Endothelial cell (in vitro differentiated cells): ENCODE results near the gene RCOR1. TPM values are rescaled to one million over a fixed set of nuclear protein-coding genes. Genes with fewer than 3 reads are reported as not detected.
A peak's percentile ranks its signal among the peaks of the same experiment; 100 is the strongest.

Source experiments
- DNase-seq: peaks from one replicate; pipeline ENCODE4 v3.0.0; 2021; ENCODE audit warnings: low spot score
- H3K27ac Mint-ChIP-seq: one replicate; pipeline ENCODE4 v1.8.0; 2021; ENCODE audit warnings: mixed read lengths, inconsistent platforms; ENCODE audit not compliant: unreplicated experiment
- H3K27me3 Mint-ChIP-seq: one replicate; pipeline ENCODE4 v1.8.0; 2021; ENCODE audit warnings: mild to moderate bottlenecking, moderate library complexity, mixed read lengths, inconsistent platforms; ENCODE audit not compliant: unreplicated experiment
- H3K36me3 Mint-ChIP-seq: one replicate; pipeline ENCODE4 v1.8.0; 2021; ENCODE audit warnings: mild to moderate bottlenecking, low read depth, mixed read lengths, inconsistent platforms; ENCODE audit not compliant: unreplicated experiment
- H3K4me1 Mint-ChIP-seq: one replicate; pipeline ENCODE4 v1.8.0; 2021; ENCODE audit warnings: mild to moderate bottlenecking, mixed read lengths, inconsistent platforms; ENCODE audit not compliant: unreplicated experiment
- H3K4me3 Mint-ChIP-seq: one replicate; pipeline ENCODE4 v1.8.0; 2021; ENCODE audit warnings: mild to moderate bottlenecking, mixed read lengths, inconsistent platforms; ENCODE audit not compliant: unreplicated experiment
- H3K9me3 Mint-ChIP-seq: one replicate; pipeline ENCODE4 v1.8.0; 2021; ENCODE audit warnings: mixed read lengths, inconsistent platforms; ENCODE audit not compliant: unreplicated experiment
- total RNA-seq: library from RNA; stranded (reverse); fragmentation: NEBNext Ultra II Directional; extraction: Animal tissue kit (Norgen Biotek cat#: 25700); gene quantifications from one replicate; pipeline ENCODE4 v1.2.1, GENCODE V29; 2021; ENCODE audit not compliant: unreplicated experiment
- TF ChIP-seq, protein P1 (sequence below): fragments of 200-600 bp; sonication (generic); IDR thresholded peaks from one replicate; pipeline ENCODE4 v1.5.0; 2021; ENCODE audit warnings: antibody characterized with exemption; ENCODE audit not compliant: unreplicated experiment

Gene RCOR1
- total RNA-seq, 1 donor from 2014 or later: 51.6 TPM

GRCh38 chr14:102717276-102717675, 124.8 kb downstream of the RCOR1 start:
- Mint-ChIP-seq H3K4me3 (no peak overlapping the region), H3K4me1 (peaks cover 5% of the 10 kb centered on the region), H3K9me3 (no peaks in the 10 kb centered on the region), H3K36me3 (peaks cover 36% of the 10 kb centered on the region), H3K27me3 (peaks cover 7% of the 10 kb centered on the region), H3K27ac (no peak overlapping the region)
- no peak for DNase-seq
- TF ChIP-seq, protein P1, sequence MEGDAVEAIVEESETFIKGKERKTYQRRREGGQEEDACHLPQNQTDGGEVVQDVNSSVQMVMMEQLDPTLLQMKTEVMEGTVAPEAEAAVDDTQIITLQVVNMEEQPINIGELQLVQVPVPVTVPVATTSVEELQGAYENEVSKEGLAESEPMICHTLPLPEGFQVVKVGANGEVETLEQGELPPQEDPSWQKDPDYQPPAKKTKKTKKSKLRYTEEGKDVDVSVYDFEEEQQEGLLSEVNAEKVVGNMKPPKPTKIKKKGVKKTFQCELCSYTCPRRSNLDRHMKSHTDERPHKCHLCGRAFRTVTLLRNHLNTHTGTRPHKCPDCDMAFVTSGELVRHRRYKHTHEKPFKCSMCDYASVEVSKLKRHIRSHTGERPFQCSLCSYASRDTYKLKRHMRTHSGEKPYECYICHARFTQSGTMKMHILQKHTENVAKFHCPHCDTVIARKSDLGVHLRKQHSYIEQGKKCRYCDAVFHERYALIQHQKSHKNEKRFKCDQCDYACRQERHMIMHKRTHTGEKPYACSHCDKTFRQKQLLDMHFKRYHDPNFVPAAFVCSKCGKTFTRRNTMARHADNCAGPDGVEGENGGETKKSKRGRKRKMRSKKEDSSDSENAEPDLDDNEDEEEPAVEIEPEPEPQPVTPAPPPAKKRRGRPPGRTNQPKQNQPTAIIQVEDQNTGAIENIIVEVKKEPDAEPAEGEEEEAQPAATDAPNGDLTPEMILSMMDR: no peak

- Mint-ChIP-seq H3K4me3 (no peak overlapping the region), H3K36me3 (peaks cover 55% of the 10 kb centered on the region), H3K9me3 (no peaks in the 10 kb centered on the region), H3K27me3 (peaks cover 3% of the 10 kb centered on the region), H3K4me1 (no peaks in the 10 kb centered on the region), H3K27ac (no peak overlapping the region)
- TF ChIP-seq, protein P1: no peak
- no peak for DNase-seq
Measured at GRCh38 chr14:102722646-102723045, 130.2 kb downstream of the RCOR1 start.

- Mint-ChIP-seq H3K4me1 (peaks cover 3% of the 10 kb centered on the region), H3K36me3 (peaks cover 55% of the 10 kb centered on the region), H3K27ac (peak overlapping the region; percentile 59), H3K9me3 (no peaks in the 10 kb centered on the region), H3K27me3 (peaks cover 7% of the 10 kb centered on the region), H3K4me3 (peak overlapping the region; percentile 19)
- DNase-seq: no peak
- TF ChIP-seq, protein P1: no peak
Measured at GRCh38 chr14:102723650-102724049, 131.2 kb downstream of the RCOR1 start.

DNA sequence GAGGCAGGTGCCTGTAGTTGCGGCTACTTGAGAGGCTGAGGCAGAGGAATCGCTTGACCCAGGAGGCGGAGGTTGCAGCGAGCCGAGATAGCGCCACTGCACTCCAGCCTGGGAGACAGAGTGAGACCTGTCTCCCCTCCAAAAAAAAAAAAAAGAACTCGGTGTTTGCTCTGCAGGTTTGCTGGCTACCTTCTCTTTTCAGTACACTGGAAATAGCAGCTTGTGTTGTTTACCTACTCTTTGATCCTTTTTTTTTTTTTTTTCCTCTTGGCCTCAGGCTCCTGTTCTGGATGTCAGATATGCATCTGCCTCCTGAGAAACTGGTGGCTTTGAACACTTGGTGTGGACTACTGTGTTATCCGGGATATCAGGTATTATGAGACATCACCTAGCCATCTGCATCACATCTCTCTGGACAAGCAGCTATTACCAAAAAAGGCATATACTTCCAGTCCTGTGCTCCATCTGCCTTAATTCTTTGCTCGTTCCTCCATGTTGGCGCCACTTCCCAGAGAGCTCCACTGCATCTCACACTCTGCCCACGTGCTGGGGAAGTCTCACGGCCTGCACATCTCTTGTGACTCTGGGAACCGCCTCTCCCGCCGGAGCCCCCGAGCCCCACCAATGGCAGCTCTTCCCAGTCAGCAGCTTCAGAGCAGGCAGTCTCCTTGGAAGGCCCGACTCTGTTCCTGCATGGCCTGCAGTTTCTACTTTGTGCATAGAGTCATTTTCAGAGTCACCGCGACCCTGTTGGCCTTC, 133.9 kb downstream of the RCOR1 start:
- peaks cover 57% of the 10 kb centered on the region for H3K36me3 Mint-ChIP-seq
- no peak overlapping the region for H3K4me3 Mint-ChIP-seq
- peaks cover 3% of the 10 kb centered on the region for H3K4me1 Mint-ChIP-seq
- H3K9me3 Mint-ChIP-seq: no peaks in the 10 kb centered on the region
- peak overlapping the region; percentile 31 for H3K27ac Mint-ChIP-seq
- TF ChIP-seq, protein P1: no peak
- H3K27me3 Mint-ChIP-seq: peaks cover 9% of the 10 kb centered on the region
- no peak for DNase-seq

DNA sequence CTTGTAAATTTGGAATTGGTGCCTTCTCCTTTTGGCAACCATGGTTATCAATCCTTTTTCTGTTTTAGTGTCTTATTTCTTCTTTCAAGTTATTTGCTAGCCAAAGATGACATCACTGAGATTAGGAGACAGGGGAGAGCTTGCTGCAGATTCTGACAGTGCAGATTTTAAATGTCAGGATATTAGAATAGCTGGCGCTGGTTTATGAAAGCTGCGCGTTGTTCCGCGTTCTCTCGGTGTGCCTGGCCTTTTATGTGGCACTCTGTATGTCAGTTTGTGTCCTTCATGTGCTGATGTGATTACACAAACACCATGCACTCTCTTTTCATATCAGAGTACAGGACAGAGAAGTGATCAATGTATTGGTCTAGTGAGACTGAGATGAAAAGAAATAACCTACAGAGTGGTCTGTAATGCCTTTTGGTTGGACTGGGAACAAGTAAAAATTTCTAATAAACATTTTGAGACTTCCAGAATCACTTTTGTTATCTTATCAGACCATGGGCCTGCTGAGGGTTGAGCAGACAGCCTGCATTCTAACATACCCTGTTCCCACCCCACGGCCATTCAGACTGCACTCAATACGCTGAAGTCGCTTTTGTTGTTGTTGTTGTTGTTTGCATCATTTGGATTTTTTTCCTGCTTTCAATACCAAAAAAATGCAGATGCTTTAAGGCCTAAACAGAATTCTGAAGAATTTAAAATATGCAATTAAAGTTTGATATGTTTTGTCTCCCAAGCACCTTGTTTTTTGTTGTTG, 135.1 kb downstream of the RCOR1 start:
- H3K27ac Mint-ChIP-seq: no peak overlapping the region
- H3K9me3 Mint-ChIP-seq: no peaks in the 10 kb centered on the region
- H3K4me3 Mint-ChIP-seq: peak overlapping the region; percentile 52
- H3K36me3 Mint-ChIP-seq: peaks cover 52% of the 10 kb centered on the region
- H3K27me3 Mint-ChIP-seq: peaks cover 14% of the 10 kb centered on the region
- no peak for DNase-seq
- TF ChIP-seq, protein P1: no peak
- peaks cover 3% of the 10 kb centered on the region for H3K4me1 Mint-ChIP-seq
